ENCODE measurements around the gene MTA3.

The MTA3 gene

GRCh38 chr2:42791606-42792005, 223.2 kb downstream of the MTA3 start:
- DNase-seq: no peak

- no peak for DNase-seq
Measured at GRCh38 chr2:42792087-42792582, 223.7 kb downstream of the MTA3 start.

- DNase-seq: no peak
Measured at GRCh38 chr2:42792583-42793333, 224.3 kb downstream of the MTA3 start, which contains the start of gene HAAO. HAAO (minus strand) TSS chr2:42792583; CDS start chr2:42792536, 47 bp downstream.

DNA sequence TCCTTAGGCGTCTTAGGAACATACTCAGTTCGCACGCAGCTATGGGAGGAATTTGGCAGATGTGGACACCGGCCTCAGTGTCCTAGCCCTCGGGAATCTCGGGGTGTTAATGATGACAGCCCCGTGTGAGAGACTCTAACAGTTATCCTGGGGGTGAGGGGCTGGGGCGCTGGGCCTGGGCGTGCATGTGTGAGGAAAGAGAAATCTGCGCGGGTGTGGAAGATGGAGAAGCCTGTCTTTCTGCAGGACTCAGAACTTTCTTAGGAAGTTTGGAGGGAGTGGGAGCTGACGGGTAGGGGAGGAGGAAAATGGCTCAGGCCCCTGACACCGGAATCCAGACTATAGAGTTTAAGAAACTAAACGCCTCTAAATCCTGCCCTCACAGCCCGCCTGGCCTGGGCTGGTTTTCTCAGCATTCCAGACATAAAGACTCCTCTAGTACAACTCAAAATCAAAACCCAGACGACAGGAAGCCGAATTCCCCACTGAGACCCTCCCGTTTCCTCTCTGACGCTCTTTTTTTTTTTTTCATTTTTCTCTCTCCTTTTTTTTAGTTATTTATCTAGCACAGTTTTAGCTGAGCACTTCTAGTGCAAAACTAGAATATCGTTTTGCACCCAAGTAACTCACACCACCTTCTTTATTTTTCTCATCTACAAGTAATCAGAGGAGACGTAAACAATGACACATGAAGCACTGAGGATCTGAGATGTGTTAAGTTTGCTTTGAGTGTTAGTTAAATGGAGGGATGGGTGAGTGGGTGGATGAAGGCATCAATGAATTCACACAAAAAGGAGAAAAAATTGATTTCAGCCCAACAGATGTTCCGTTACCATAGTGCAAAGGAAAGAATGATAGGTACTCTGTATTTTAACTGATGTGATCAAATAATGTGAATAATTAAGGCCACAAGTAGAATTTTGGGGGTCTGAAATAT, 225.2 kb downstream of the MTA3 start:
- no peak for DNase-seq

GRCh38 chr2:42794271-42795046, 226.0 kb downstream of the MTA3 start:
- DNase-seq: no peak

DNA sequence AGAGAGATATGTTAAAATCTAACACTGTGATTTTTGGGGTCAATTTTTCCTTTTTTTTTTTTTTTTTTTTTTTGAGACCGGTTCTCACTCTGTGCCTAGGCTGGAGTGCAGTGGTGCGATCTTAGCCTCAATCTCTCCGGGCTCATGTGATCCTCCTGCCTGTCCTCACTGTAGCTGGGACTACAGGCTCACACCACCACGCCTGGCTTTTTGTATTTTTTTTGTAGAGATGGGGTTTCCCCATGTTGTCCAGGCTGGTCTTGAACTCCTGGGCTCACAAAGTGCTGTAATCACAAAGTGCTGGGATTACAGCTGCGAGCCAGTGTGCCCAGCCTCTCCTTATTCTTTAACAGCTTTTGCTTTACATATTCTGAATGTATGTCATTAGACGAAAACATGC, 226.8 kb downstream of the MTA3 start:
- DNase-seq: no peak

DNA sequence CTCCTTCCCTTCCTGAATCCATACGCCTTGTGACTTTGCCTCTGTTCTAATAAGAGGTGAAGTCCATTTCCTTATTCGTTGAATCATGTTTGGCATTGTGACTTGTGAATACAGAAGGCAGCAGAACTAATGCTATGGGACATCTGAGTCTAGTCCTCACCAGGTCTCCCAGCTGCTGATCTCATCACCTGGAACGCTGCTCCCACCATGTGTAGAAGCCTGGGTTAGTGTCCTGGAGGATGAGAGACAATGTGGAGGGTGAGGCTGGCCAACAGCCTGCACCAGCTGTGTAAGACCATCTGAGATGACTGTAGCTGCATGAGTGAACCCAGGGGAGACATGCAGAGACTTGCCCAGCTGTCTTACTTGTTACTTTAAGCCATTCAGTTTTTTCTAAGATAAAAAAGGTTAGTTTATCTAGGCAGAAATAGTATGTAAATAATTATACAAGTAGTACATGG, 227.4 kb downstream of the MTA3 start:
- DNase-seq: no peak

DNA sequence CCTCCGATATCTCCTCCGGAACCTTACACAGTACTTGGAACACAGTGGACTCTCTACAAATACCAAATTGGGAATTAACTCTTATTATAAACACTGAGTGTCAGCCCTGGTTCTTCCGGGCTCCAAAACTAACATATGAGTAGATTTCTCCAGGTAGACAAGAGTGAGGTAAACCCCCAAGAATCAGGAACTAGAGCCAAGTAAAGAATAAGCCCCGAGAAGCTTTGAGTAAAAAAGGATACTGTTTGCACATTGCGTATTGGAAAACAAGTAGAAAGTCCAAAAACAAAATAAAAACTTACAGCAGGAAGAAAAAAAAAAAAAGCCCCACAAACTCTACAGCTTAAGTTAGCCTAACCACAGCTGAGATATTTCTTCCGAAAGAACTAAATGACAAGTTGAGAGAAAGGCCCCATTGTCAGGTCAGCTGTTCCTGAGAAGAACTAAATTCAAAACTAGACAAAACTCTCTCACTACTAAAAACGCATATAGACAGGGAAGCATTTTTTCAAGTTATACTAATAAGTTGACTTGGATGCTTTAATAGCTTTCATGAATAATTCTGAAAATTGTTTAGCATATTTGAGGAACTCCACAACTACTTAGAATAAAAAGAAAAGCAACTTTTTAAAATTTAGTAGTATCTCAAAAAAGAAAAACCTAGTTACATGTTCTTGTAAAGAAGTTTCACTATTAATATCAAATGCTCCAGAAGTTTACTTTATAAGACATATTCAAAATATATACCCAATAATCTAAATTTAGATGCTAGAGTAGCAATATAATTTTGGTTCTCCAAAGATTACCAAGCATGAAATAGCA, 228.2 kb downstream of the MTA3 start:
- no peak for DNase-seq

- no peak for DNase-seq
Measured at GRCh38 chr2:42797281-42797680, 228.8 kb downstream of the MTA3 start.

- no peak for DNase-seq
Measured at GRCh38 chr2:42799881-42800280, 231.4 kb downstream of the MTA3 start.

DNA sequence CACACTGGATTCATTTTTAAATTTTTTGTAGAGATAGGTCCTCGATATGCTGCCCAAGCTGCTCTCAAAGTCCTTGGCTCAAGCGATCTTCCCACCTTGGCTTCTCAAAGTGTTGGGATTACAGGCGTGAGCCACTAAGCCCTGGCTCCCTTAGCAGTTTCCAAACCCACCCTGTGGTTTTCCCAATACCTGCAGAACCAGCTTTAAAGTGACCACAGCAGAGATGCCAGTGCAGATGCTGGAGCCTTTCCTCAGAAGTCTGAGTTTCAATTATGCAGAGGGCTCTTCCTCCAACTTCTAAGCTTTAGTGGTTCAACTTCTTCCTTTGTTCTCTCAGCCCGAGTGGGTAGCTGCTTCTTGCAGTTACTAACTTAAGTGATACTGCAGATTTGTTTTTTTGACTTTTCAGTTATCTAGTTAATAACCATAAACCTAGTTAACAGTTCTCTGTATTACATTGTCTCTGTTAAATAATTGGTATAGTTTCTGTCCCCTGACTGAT, 232.1 kb downstream of the MTA3 start:
- no peak for DNase-seq

- DNase-seq: no peak
Measured at GRCh38 chr2:42800981-42801380, 232.5 kb downstream of the MTA3 start.

DNA sequence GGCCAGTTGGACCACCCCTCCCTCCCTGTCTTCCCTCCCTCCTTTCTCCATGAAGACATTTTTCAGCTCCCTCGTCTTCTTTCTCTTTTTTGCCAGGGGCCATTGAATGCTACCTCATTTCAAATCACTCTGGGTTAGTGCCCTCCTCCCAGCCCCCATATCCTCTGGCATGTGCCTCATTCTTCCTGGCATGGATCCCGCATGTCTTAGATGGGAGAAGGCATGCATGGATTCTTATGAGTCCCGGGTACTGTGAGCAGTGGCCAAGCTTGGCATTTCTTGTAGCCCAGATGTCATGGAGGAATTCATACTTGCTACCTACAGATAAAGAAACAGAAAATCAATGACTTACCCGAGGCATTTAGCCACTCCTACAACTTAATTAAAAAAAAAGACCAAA, 232.9 kb downstream of the MTA3 start:
- no peak for DNase-seq

DNA sequence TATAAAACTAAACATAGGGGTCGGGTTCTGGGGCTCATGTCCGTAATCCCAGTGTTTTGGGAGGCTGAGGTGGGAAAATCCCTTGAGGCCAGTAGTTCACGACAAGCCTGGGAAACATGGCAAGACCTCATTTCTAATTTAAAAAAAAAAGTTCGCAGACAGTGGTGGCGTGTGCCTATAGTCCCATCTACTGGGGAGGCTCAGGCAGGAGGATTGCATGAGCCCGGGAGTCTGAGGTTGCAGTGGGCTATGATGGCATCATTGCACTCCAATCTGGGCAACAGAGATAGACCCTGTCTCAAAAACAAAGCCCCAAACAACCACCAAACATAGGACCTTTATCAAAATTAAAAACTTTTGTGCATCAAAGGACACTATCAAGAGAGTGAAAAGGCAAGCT, 233.7 kb downstream of the MTA3 start:
- DNase-seq: no peak

DNA sequence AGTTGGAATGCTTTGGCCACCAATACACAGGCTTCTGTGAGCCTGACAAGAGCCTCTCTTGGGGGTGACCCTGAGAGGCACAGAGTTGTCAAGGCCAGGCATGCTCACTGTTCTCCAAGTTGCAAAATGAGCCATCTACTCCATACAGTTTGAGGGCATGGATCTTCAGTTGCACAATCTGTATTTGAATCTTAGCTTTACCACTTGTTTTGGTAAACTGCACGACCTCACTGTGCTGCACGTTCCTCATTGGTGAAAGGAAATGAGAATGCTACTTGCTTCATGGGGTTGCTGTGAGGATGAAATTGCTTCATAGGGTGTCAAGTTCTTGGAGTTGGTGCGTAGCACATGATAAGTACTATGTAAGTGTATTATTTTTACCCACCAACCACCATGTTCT, 235.9 kb downstream of the MTA3 start:
- DNase-seq: no peak

GRCh38 chr2:42804891-42805290, 236.5 kb downstream of the MTA3 start:
- DNase-seq: no peak

Data from GDM1 (cell line).